Suppressor macrophage treated with lipopolysaccharide for 1 hour (primary cell): ENCODE results near the gene IFIT1.

Experiments used
- DNase-seq, 3 donors: peaks; one replicate each; pipeline ENCODE4 v3.0.0-alpha.2; 2020 to 2022

IFIT1 gene

GRCh38 chr10:89391907-89392756 lies at the start of gene IFIT1:
TSS of gene IFIT1 (plus strand) at chr10:89392623. CDS start at chr10:89392713, 90 bp downstream.
- peak; percentile 88 to 97 (median 96) for DNase-seq

GRCh38 chr10:89343089-89343767 lies 49.2 kb upstream of the IFIT1 start:
- peak; percentile 59 to 62 (median 61) for DNase-seq

GRCh38 chr10:89344156-89344555 lies 48.3 kb upstream of the IFIT1 start:
- DNase-seq = peak; percentile 55 to 66 (median 59)

- peak in 2 of 3 donors; percentile 46 to 57 for DNase-seq
Measured at GRCh38 chr10:89345367-89346000, 46.9 kb upstream of the IFIT1 start.

GRCh38 chr10:89346405-89347254 lies 45.8 kb upstream of the IFIT1 start:
- DNase-seq = peak; percentile 75 to 94 (median 89)

- DNase-seq = peak; percentile 63 to 80 (median 66)
Measured at GRCh38 chr10:89347701-89348457, 44.5 kb upstream of the IFIT1 start.

GRCh38 chr10:89348481-89348880 lies 43.9 kb upstream of the IFIT1 start:
- DNase-seq = peak; percentile 37 to 60 (median 40)

- DNase-seq = peak in 1 of 3 donors; percentile 18
Measured at GRCh38 chr10:89348975-89349374, 43.4 kb upstream of the IFIT1 start.

- peak; percentile 73 to 85 (median 77) for DNase-seq
Measured at GRCh38 chr10:89350631-89351315, 41.6 kb upstream of the IFIT1 start.

GRCh38 chr10:89351412-89351779 lies 41.0 kb upstream of the IFIT1 start:
- no peak for DNase-seq

- no peak for DNase-seq
Measured at GRCh38 chr10:89351780-89352597, 40.4 kb upstream of the IFIT1 start.

GRCh38 chr10:89352802-89353201 lies 39.6 kb upstream of the IFIT1 start:
- no peak for DNase-seq

GRCh38 chr10:89355394-89355931 lies 37.0 kb upstream of the IFIT1 start:
- peak; percentile 35 to 69 (median 53) for DNase-seq

- no peak for DNase-seq
Measured at GRCh38 chr10:89357096-89357495, 35.3 kb upstream of the IFIT1 start.

GRCh38 chr10:89357975-89358374 lies 34.4 kb upstream of the IFIT1 start:
- no peak for DNase-seq

- no peak for DNase-seq
Measured at GRCh38 chr10:89360157-89360556, 32.3 kb upstream of the IFIT1 start.

GRCh38 chr10:89362929-89363328 lies 29.5 kb upstream of the IFIT1 start:
- no peak for DNase-seq

GRCh38 chr10:89363729-89364442 lies 28.5 kb upstream of the IFIT1 start:
- peak; percentile 42 to 80 (median 55) for DNase-seq

- DNase-seq = peak; percentile 61 to 86 (median 83)
Measured at GRCh38 chr10:89364531-89364930, 27.9 kb upstream of the IFIT1 start.
